GM12878 (cell line): Measurements from ENCODE around the gene SIM2. TPM values are rescaled to one million over a fixed set of nuclear protein-coding genes. Genes with fewer than 3 reads are reported as not detected.

Experiments used
- ATAC-seq: fragments of 200-7000 bp; cut with Tn5 transposase; 3 replicates; pipeline ENCODE4 v1.9.1; 2020; ENCODE audit warnings: mild to moderate bottlenecking, moderate library complexity
- BruUV-seq: library from RNA; stranded (reverse); fragments of 400-500 nt; replicated peaks from 2 replicates; lab custom pipeline; 2021; lab: Mats Ljungman, UMichigan
- CTCF ChIA-PET: fragments of 300-600 bp; sonication (Branson Sonifier 250); formaldehyde crosslinking; extraction: SDS; loops from one replicate; lab custom pipeline; 2021; ENCODE audit warnings: inconsistent platforms; lab: Yijun Ruan, JAX
- POLR2A ChIA-PET: fragments of 350-600 bp; formaldehyde crosslinking; extraction: SDS; loops from one replicate; lab custom pipeline; 2021; ENCODE audit warnings: inconsistent platforms; lab: Charles Lee
- RAD21 ChIA-PET: fragments of 300-600 bp; sonication (Branson Sonifier 250); formaldehyde crosslinking; loops from one replicate; lab custom pipeline; 2023; ENCODE audit warnings: antibody characterized with exemption; ENCODE audit not compliant: unreplicated experiment; lab: Charles Lee
- SMC1A ChIA-PET: fragments of 300-600 bp; sonication (Branson Sonifier 250); formaldehyde crosslinking; loops from one replicate; lab custom pipeline; 2023; ENCODE audit not compliant: unreplicated experiment, uncharacterized antibody; lab: Charles Lee
- DNase-seq: peaks from one replicate; pipeline ENCODE4 v3.0.0-alpha.2; 2011; ENCODE audit warnings: low read depth, low spot score
- FAIRE-seq: peaks from 3 replicates; lab custom pipeline; 2011; peaks lifted over from hg19 to GRCh38; lab: Jason Lieb, UNC
- H2AFZ ChIP-seq: 2 replicates; pipeline ENCODE4 v1.6.0; 2011; ENCODE audit warnings: low read depth, low read length, control low read depth; ENCODE audit not compliant: control insufficient read depth
- H3K27ac ChIP-seq: 2 replicates; pipeline ENCODE4 v1.5.1; 2011; ENCODE audit warnings: control low read depth; ENCODE audit not compliant: control insufficient read depth, insufficient read depth
- H3K27me3 ChIP-seq, 2 experiments: replicated peaks in 1 of 2; 2 replicates each; pipeline versions ENCODE4 v1.6.0 to v1.6.1; 2011; ENCODE audit warnings: low read length in 1 of 2; ENCODE audit not compliant: control insufficient read depth in 2 of 2, insufficient read depth in 2 of 2
- H3K36me3 ChIP-seq, 2 experiments: 2 replicates each; pipeline ENCODE4 v1.5.1; 2011; ENCODE audit warnings: low read length in 1 of 2; ENCODE audit not compliant: control insufficient read depth in 2 of 2, insufficient read depth in 2 of 2
- H3K4me1 ChIP-seq: 2 replicates; pipeline ENCODE4 v1.6.1; 2011; ENCODE audit warnings: mild to moderate bottlenecking, low read length, moderate library complexity, mixed read lengths; ENCODE audit not compliant: control insufficient read depth, insufficient read depth
- H3K4me2 ChIP-seq: 2 replicates; pipeline ENCODE4 v1.6.0; 2011; ENCODE audit warnings: control low read depth; ENCODE audit not compliant: control insufficient read depth, insufficient read depth
- H3K4me3 ChIP-seq: fragments of 200-600 bp; sonication (generic); 2 replicates; pipeline ENCODE4 v1.5.1; 2016
- H3K79me2 ChIP-seq: 2 replicates; pipeline ENCODE4 v1.6.0; 2011; ENCODE audit warnings: low read length; ENCODE audit not compliant: control insufficient read depth, insufficient read depth
- H3K9ac ChIP-seq: 2 replicates; pipeline ENCODE4 v1.8.0; 2011; ENCODE audit warnings: low read length, control low read depth, mixed read lengths; ENCODE audit not compliant: control insufficient read depth, insufficient read depth
- H3K9me3 ChIP-seq: replicated peaks from 3 replicates; pipeline ENCODE4 v1.5.1; 2011; ENCODE audit warnings: mild to moderate bottlenecking, low read length; ENCODE audit not compliant: control insufficient read depth, insufficient read depth
- H4K20me1 ChIP-seq: 2 replicates; pipeline ENCODE4 v1.6.0; 2011; ENCODE audit not compliant: control insufficient read depth, insufficient read depth
- BCL11A ChIP-seq: IDR thresholded peaks from 2 replicates; pipeline ENCODE4 v1.6.1; 2011; ENCODE audit warnings: low read depth, low read length
- BRCA1 ChIP-seq: IDR thresholded peaks from 2 replicates; pipeline ENCODE4 v1.6.1; 2011; ENCODE audit warnings: low read depth, low read length, improper control_type of control experiment
- CBX3 ChIP-seq: fragments of 200-600 bp; sonication (generic); IDR thresholded peaks from 2 replicates; pipeline ENCODE4 v1.6.1; 2016; ENCODE audit warnings: low read depth, borderline replicate concordance
- CHD1 ChIP-seq: IDR thresholded peaks from 2 replicates; pipeline ENCODE4 v1.6.1; 2012; ENCODE audit warnings: low read depth, low read length, improper control_type of control experiment
- FOXM1 ChIP-seq: IDR thresholded peaks from 2 replicates; pipeline ENCODE4 v1.6.1; 2012; ENCODE audit warnings: low read depth, mild to moderate bottlenecking, inconsistent platforms, low read length, moderate library complexity
- JUNB ChIP-seq: IDR thresholded peaks from 2 replicates; pipeline ENCODE4 v1.6.1; 2016; ENCODE audit warnings: antibody characterized with exemption, mild to moderate bottlenecking
- POU2F2 ChIP-seq: IDR thresholded peaks from 3 replicates; pipeline ENCODE4 v1.6.1; 2011; ENCODE audit warnings: low read depth, mild to moderate bottlenecking, low read length, borderline replicate concordance
- SRF ChIP-seq, 2 experiments: IDR thresholded peaks; 2 replicates each; pipeline ENCODE4 v1.6.1; 2011; ENCODE audit warnings: low read depth in 2 of 2, low read length in 2 of 2, mild to moderate bottlenecking in 1 of 2, moderate library complexity in 1 of 2
- SUZ12 ChIP-seq: fragments of 200-600 bp; sonication (generic); IDR thresholded peaks from one replicate; pipeline ENCODE4 v1.6.1; 2018; ENCODE audit warnings: antibody characterized with exemption, mild to moderate bottlenecking; ENCODE audit not compliant: unreplicated experiment
- TAF1 ChIP-seq: IDR thresholded peaks from 2 replicates; pipeline ENCODE4 v1.6.1; 2011; ENCODE audit warnings: mild to moderate bottlenecking, low read depth, low read length, borderline replicate concordance
- WGBS: methylation state at CpG from one replicate; pipeline ENCODE4 v1.1.6; 2016; ENCODE audit warnings: low lambda C conversion rate; ENCODE audit not compliant: insufficient replicate concordance, insufficient coverage; ENCODE audit errors: missing lambda C conversion rate; 5-methylcytosine and 5-hydroxymethylcytosine counted together
- in situ Hi-C: fragments of 300-500 bp; cut with MboI; formaldehyde crosslinking; loops from 9 replicates; pipeline ENCODE4 v1.14.3; 2018; ENCODE audit warnings: mixed read lengths
- intact Hi-C: fragments of 100-400 bp; cut with micrococcal nuclease; formaldehyde crosslinking; loops from one replicate; pipeline ENCODE4 v1.14.2; 2022; ENCODE audit not compliant: unreplicated experiment
- polyA plus RNA-seq, 11 experiments: library from polyadenylated mRNA; depleted of rRNA in 4 of 11; unstranded in 6 of 11; stranded (reverse) in 5 of 11; fragments of >200 nt; fragmentation: Nextera tagmentation in 4 of 11; fragmentation: Illumina TruSeq in 1 of 11; extraction: Ambion mirVana in 4 of 11; extraction: Trizol in 1 of 11; gene quantifications; 1 replicate in 1 of 11; 2 replicates in 10 of 11; pipeline versions ENCODE4 v1.2.1 to v1.2.3, GENCODE V29; 2011 to 2016; ENCODE audit warnings: inconsistent platforms in 2 of 11, missing spikeins in 2 of 11, low read depth in 1 of 11
- total RNA-seq, 4 experiments: library from RNA; depleted of rRNA in 3 of 4; stranded (reverse); fragments of >200 nt in 3 of 4; fragmentation: Illumina TruSeq in 1 of 4; extraction: Trizol in 1 of 4; gene quantifications; 2 replicates each; pipeline versions ENCODE4 v1.2.1 to v1.2.3, GENCODE V29; 2013 to 2021
- TF ChIP-seq, protein P1 (sequence below): fragments of 150-350 bp; IDR thresholded peaks from 2 replicates; pipeline ENCODE4 v1.6.1; 2014; ENCODE audit warnings: mild to moderate bottlenecking, low read depth, low read length
- TF ChIP-seq, protein P2 (sequence below): fragments of 450-650 bp; formaldehyde crosslinking; IDR thresholded peaks from 2 replicates; pipeline ENCODE4 v1.4.0; 2020; ENCODE audit warnings: mild to moderate bottlenecking, moderate library complexity
- TF ChIP-seq, protein P3 (sequence below): fragments of 450-650 bp; IDR thresholded peaks from 2 replicates; pipeline ENCODE4 v1.6.1; 2014; ENCODE audit warnings: mild to moderate bottlenecking

SIM2 gene
- total and polyA plus RNA-seq, 10 of the 15 experiments (the other 5 are each of a cell fraction or from before 2014, with no cell fraction given) = 0.02 to 0.15 (median 0.05) TPM; not detected in 7

DNA sequence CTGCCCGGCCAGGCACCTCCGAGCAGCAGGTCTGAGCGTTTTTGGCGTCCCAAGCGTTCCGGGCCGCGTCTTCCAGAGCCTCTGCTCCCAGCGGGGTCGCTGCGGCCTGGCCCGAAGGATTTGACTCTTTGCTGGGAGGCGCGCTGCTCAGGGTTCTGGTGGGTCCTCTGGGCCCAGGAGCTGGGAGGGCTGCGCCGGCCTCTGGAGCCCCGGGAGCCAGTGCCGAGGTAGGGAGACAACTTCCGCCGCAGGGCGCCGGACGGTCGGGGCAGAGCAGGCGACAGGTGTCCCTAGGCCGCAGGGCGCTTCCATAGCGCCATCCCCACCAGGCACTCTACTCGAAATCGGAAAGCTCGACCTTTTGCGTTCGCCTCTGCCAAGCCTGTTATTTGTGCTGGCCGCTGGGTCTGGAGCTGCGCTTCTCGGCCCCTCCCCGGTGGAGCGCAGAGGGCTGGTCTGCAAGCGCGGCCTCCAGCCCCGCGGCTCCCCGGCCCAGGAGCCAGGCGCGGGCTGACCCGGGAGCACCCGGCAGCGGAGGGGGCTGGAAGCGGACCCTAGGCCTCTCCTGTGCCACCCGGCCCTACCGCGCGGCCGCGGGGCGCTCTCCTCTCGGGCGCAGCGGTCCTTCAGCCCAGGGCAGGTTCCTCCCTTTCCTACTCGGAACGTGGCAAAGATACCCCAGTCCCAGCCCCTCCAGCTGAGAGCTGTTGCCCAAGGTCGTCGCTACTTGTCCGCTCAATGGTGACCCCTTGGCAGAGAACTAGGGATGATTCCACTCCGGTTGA lies 2.2 kb downstream of the SIM2 start:
- 28% methylated on average over 59 of the region's 65 CpGs for WGBS
- DNase-seq = no peak
- Histone ChIP-seq H3K27ac (no peak overlapping the region), H3K36me3 (no peaks in the 10 kb centered on the region), H3K4me3 (no peak overlapping the region), H4K20me1 (no peaks in the 10 kb centered on the region), H3K4me2 (no peak overlapping the region), H3K4me1 (no peaks in the 10 kb centered on the region), H2AFZ (no peak overlapping the region), H3K9ac (no peak overlapping the region), H3K27me3 (peaks cover 24 to 41% of the 10 kb centered on the region in 2 experiments), H3K79me2 (no peaks in the 10 kb centered on the region), H3K9me3 (no peaks in the 10 kb centered on the region; the same call in 2 of the 3 replicates)
- POLR2A ChIA-PET = no interaction called here
- RAD21 ChIA-PET = no interaction called here
- CTCF ChIA-PET = no interaction called here
- no TSS peak for BruUV-seq
- SMC1A ChIA-PET = no interaction called here
- in situ Hi-C loops (no loop called here), intact Hi-C loops (no loop called here)
- ATAC-seq = no peak
- no peak for FAIRE-seq
- TF ChIP-seq, protein P1, sequence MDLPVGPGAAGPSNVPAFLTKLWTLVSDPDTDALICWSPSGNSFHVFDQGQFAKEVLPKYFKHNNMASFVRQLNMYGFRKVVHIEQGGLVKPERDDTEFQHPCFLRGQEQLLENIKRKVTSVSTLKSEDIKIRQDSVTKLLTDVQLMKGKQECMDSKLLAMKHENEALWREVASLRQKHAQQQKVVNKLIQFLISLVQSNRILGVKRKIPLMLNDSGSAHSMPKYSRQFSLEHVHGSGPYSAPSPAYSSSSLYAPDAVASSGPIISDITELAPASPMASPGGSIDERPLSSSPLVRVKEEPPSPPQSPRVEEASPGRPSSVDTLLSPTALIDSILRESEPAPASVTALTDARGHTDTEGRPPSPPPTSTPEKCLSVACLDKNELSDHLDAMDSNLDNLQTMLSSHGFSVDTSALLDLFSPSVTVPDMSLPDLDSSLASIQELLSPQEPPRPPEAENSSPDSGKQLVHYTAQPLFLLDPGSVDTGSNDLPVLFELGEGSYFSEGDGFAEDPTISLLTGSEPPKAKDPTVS = no peak
- no peak for TF ChIP-seq POU2F2
- no peak for TF ChIP-seq FOXM1
- no peak for TF ChIP-seq BRCA1
- TF ChIP-seq CHD1 = no peak
- TF ChIP-seq CBX3 = no peak
- TF ChIP-seq SUZ12 = no peak
- TF ChIP-seq TAF1 = no peak
- TF ChIP-seq, protein P2, sequence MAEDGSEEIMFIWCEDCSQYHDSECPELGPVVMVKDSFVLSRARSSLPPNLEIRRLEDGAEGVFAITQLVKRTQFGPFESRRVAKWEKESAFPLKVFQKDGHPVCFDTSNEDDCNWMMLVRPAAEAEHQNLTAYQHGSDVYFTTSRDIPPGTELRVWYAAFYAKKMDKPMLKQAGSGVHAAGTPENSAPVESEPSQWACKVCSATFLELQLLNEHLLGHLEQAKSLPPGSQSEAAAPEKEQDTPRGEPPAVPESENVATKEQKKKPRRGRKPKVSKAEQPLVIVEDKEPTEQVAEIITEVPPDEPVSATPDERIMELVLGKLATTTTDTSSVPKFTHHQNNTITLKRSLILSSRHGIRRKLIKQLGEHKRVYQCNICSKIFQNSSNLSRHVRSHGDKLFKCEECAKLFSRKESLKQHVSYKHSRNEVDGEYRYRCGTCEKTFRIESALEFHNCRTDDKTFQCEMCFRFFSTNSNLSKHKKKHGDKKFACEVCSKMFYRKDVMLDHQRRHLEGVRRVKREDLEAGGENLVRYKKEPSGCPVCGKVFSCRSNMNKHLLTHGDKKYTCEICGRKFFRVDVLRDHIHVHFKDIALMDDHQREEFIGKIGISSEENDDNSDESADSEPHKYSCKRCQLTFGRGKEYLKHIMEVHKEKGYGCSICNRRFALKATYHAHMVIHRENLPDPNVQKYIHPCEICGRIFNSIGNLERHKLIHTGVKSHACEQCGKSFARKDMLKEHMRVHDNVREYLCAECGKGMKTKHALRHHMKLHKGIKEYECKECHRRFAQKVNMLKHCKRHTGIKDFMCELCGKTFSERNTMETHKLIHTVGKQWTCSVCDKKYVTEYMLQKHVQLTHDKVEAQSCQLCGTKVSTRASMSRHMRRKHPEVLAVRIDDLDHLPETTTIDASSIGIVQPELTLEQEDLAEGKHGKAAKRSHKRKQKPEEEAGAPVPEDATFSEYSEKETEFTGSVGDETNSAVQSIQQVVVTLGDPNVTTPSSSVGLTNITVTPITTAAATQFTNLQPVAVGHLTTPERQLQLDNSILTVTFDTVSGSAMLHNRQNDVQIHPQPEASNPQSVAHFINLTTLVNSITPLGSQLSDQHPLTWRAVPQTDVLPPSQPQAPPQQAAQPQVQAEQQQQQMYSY (CRISPR knock-in tag) = no peak
- TF ChIP-seq, protein P3, sequence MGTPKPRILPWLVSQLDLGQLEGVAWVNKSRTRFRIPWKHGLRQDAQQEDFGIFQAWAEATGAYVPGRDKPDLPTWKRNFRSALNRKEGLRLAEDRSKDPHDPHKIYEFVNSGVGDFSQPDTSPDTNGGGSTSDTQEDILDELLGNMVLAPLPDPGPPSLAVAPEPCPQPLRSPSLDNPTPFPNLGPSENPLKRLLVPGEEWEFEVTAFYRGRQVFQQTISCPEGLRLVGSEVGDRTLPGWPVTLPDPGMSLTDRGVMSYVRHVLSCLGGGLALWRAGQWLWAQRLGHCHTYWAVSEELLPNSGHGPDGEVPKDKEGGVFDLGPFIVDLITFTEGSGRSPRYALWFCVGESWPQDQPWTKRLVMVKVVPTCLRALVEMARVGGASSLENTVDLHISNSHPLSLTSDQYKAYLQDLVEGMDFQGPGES = no peak
- TF ChIP-seq SRF (IDR thresholded peaks at IDR 0.05; ENCODE audit: low read depth in 2 of 2, low read length in 2 of 2) = no peak
- TF ChIP-seq BCL11A = no peak
- TF ChIP-seq JUNB = no peak
